GM23338 (cell line): Measurements from ENCODE around the gene SPNS3.

Source experiments
- CREB1 ChIP-seq: fragments of 250-450 bp; sonication (Bioruptor Pico); IDR thresholded peaks from 2 replicates; pipeline ENCODE4 v1.5.0; 2020; ENCODE audit warnings: low read depth, mild to moderate bottlenecking, moderate library complexity
- CTCF ChIP-seq, 2 experiments: fragments of 200-600 bp in 1 of 2; sonication (generic) in 1 of 2; conservative IDR thresholded peaks; 2 replicates each; pipeline versions ENCODE4 v1.5.1 to v1.6.1; 2016 to 2017; ENCODE audit warnings: antibody characterized with exemption in 2 of 2, low read depth in 2 of 2, mild to moderate bottlenecking in 2 of 2, moderate library complexity in 1 of 2
- ETS1 ChIP-seq: IDR thresholded peaks from 2 replicates; pipeline ENCODE4 v1.6.1; 2016; ENCODE audit warnings: antibody characterized with exemption
- EZH2 ChIP-seq: fragments of 200-600 bp; sonication (generic); IDR thresholded peaks from one replicate; pipeline ENCODE4 v1.8.0; 2017; ENCODE audit warnings: antibody characterized with exemption, mild to moderate bottlenecking, low read depth; ENCODE audit not compliant: unreplicated experiment
- EZH2phosphoT487 ChIP-seq: fragments of 200-600 bp; sonication (generic); IDR thresholded peaks from one replicate; pipeline ENCODE4 v1.8.1; 2018; ENCODE audit warnings: antibody characterized with exemption; ENCODE audit not compliant: unreplicated experiment
- JUNB ChIP-seq: IDR thresholded peaks from one replicate; pipeline ENCODE4 v1.6.1; 2016; ENCODE audit warnings: antibody characterized with exemption; ENCODE audit not compliant: unreplicated experiment
- POLR2AphosphoS5 ChIP-seq: IDR thresholded peaks from 2 replicates; pipeline ENCODE4 v1.6.1; 2016; ENCODE audit warnings: antibody characterized with exemption, low read depth
- REST ChIP-seq: IDR thresholded peaks from one replicate; pipeline ENCODE4 v1.6.1; 2018; ENCODE audit warnings: antibody characterized with exemption; ENCODE audit not compliant: unreplicated experiment

- no peak for TF ChIP-seq EZH2phosphoT487
- TF ChIP-seq CTCF (conservative IDR thresholded peaks at IDR 0.05; ENCODE audit: low read depth in 2 of 2) = no peak
- no peak for TF ChIP-seq POLR2AphosphoS5
- no peak for TF ChIP-seq ETS1
- TF ChIP-seq EZH2 = no peak
- TF ChIP-seq REST = no peak
- TF ChIP-seq JUNB = no peak
- TF ChIP-seq CREB1 (CRISPR knock-in tag) = no peak
Observed at GRCh38 chr17:4442582-4442981, 8.8 kb downstream of the SPNS3 start.
